Heart left ventricle (tissue), 16 donors: ENCODE measurements around the gene MAPKAPK5. TPM values are rescaled to one million over a fixed set of nuclear protein-coding genes. Genes with fewer than 3 reads are reported as not detected.

Experiments
- ATAC-seq, 4 donors: fragments of 200-7000 bp; cut with Tn5 transposase; one replicate each; pipeline ENCODE4 v1.9.1; 2020 to 2022; ENCODE audit warnings: moderate library complexity in 4 of 4, mild to moderate bottlenecking in 3 of 4, moderate number of reproducible peaks in 1 of 4
- DNase-seq, 5 donors: peaks; one replicate each; pipeline ENCODE4 v3.0.0-alpha.2; 2020
- H3K27ac ChIP-seq, 12 donors: fragments of 200-600 bp; sonication (generic) in 4 of 12; one replicate each; pipeline versions ENCODE4 v1.5.0 to v1.8.0; 2016 to 2022; ENCODE audit warnings: mild to moderate bottlenecking in 2 of 12
- H3K27me3 ChIP-seq, 9 donors: fragments of 200-600 bp; sonication (generic) in 2 of 9; one replicate each; pipeline versions ENCODE4 v1.5.1 to v1.8.0; 2016 to 2022; ENCODE audit warnings: mild to moderate bottlenecking in 3 of 9
- H3K36me3 ChIP-seq, 9 donors: fragments of 200-600 bp; sonication (generic) in 2 of 9; one replicate each; pipeline versions ENCODE4 v1.5.0 to v1.8.0; 2018 to 2022; ENCODE audit warnings: mild to moderate bottlenecking in 2 of 9
- H3K4me1 ChIP-seq, 12 donors: fragments of 200-600 bp; sonication (generic) in 4 of 12; one replicate each; pipeline versions ENCODE4 v1.5.0 to v1.8.0; 2016 to 2022; ENCODE audit warnings: mild to moderate bottlenecking in 3 of 12
- H3K4me3 ChIP-seq, 12 donors: fragments of 200-600 bp; sonication (generic) in 4 of 12; one replicate each; pipeline versions ENCODE4 v1.5.0 to v1.8.0; 2017 to 2022; ENCODE audit warnings: mild to moderate bottlenecking in 9 of 12, moderate library complexity in 4 of 12
- H3K9me3 ChIP-seq, 12 donors: fragments of 200-600 bp; sonication (generic) in 4 of 12; one replicate each; pipeline versions ENCODE4 v1.5.0 to v1.8.0; 2016 to 2022; ENCODE audit warnings: mild to moderate bottlenecking in 1 of 12
- CTCF ChIP-seq, 12 donors: fragments of 200-600 bp; sonication (generic) in 4 of 12; IDR thresholded peaks; one replicate each; pipeline versions ENCODE4 v1.5.0 to v1.8.0; 2018 to 2022; ENCODE audit warnings: antibody characterized with exemption in 12 of 12, mild to moderate bottlenecking in 5 of 12
- POLR2A ChIP-seq, 2 donors: fragments of 450-650 bp; IDR thresholded peaks; one replicate each; pipeline ENCODE4 v1.6.1; 2017; ENCODE audit warnings: antibody characterized with exemption in 2 of 2, mild to moderate bottlenecking in 2 of 2, moderate library complexity in 2 of 2
- WGBS, 4 donors: extraction: QIAGEN DNeasy Blood & Tissue Kit in 2 of 4; methylation state at CpG; one replicate each; pipeline versions ENCODE4 v1.1.5 to v1.1.7; 2013 to 2018; 5-methylcytosine and 5-hydroxymethylcytosine counted together
- intact Hi-C, 10 donors: fragments of 100-400 bp; cut with DNase I; formaldehyde crosslinking; loops; one replicate each; pipeline versions ENCODE4 v1.11.1 to v1.14.2; 2022
- polyA plus RNA-seq, 2 donors: library from polyadenylated mRNA; stranded (reverse); fragments of 200-250 nt; gene quantifications; one replicate each; pipeline ENCODE4 v1.2.3, GENCODE V29; 2013
- total RNA-seq, 9 donors: library from RNA; depleted of rRNA in 2 of 9; stranded (reverse); fragments of >200 nt in 2 of 9; fragmentation: NEBNext Ultra II Directional in 3 of 9; extraction: Animal tissue kit (Norgen Biotek cat#: 25700) in 3 of 9; gene quantifications; one replicate each; pipeline versions ENCODE4 v1.1.0 to v1.2.4, GENCODE V29; 2016 to 2023
- donor health status: ischemic (EF 13 %, LVEDD 7.1; RV severe dilation, severe dysfunction).
- donor health status: healthy with polysubstance abuse.
- donor health status: DM: no; HTN: yes; CAD: no.
- donor health status: DM: no; HTN: no; CAD: no.
- donor health status: ischemic (EF 25% LVEDD 6.9; RV normal size, moderate dysfunction).
- donor health status: ischemic (EF 25% LVEDD 5.7; RV mildly dilated, moderate dysfunction).
- donor health status: healthy.
- donor health status: DM: yes; HTN: yes; CAD: no.
- donor health status: ischemic (EF 35%, LVEDD 5.7; RV mildly dilated, moderate dysfunction).
- donor health status: nonischemic (EF 11% LVEDD 7.7; RV severe dilation, severe dysfunction).
- donor health status: DM: yes; HTN: yes; CAD: no.
- donor health status: PGD.
- donor health status: ischemic (EF 29% LVEDD 5.4; RV normal size, mild dysfunction).
- donor health status: nonischemic (EF 23%, LVEDD 6.1; RV moderate dilation, normal function).

MAPKAPK5 gene
- total and polyA plus RNA-seq, 11 donors, result 8.0 to 28.7 (median 25.2) TPM

- Histone ChIP-seq H3K27me3 (no peaks in the 10 kb centered on the region), H3K36me3 (peaks cover 0 to 100% (median 92%) of the 10 kb centered on the region in 9 donors), H3K27ac (no peak overlapping the region), H3K4me3 (no peak overlapping the region), H3K9me3 (no peaks in the 10 kb centered on the region), H3K4me1 (peaks cover 0 to 2% (median 0%) of the 10 kb centered on the region in 12 donors)
- ATAC-seq (no peak), DNase-seq (no peak)
- no peak for TF ChIP-seq CTCF (IDR thresholded peaks at IDR 0.05)
- TF ChIP-seq POLR2A (IDR thresholded peaks at IDR 0.05), result no peak
- intact Hi-C loops, result no loop called here
- 94 to 98% (median 97%) methylated on average over 6 to 9 of the region's 9 CpGs for WGBS, 4 donors
These were observed 42.3 kb upstream of the MAPKAPK5 start for GRCh38 chr12:111799758-111800157.

GRCh38 chr12:111803038-111803626 lies 38.9 kb upstream of the MAPKAPK5 start:
- peaks cover 0 to 100% (median 92%) of the 10 kb centered on the region in 9 donors for H3K36me3 ChIP-seq
- 92 to 96% (median 93%) methylated on average over 6 of the region's 6 CpGs for WGBS, 4 donors
- no peak for ATAC-seq

GRCh38 chr12:111803851-111804250 lies 38.2 kb upstream of the MAPKAPK5 start:
- peaks cover 0 to 100% (median 90%) of the 10 kb centered on the region in 9 donors for H3K36me3 ChIP-seq
- no peak for ATAC-seq

More at GRCh38 chr12:111803038-111803626, 38.9 kb upstream of the MAPKAPK5 start:
- H3K9me3 ChIP-seq, result no peaks in the 10 kb centered on the region
- no peak for DNase-seq
- H3K27me3 ChIP-seq, result no peaks in the 10 kb centered on the region
- intact Hi-C loops, result no loop called here
- TF ChIP-seq CTCF (IDR thresholded peaks at IDR 0.05) (no peak), POLR2A (IDR thresholded peaks at IDR 0.05) (no peak)
- H3K27ac ChIP-seq, result no peak overlapping the region
- H3K4me1 ChIP-seq, result peaks cover 0 to under 1% (median 0%) of the 10 kb centered on the region in 12 donors
- no peak overlapping the region for H3K4me3 ChIP-seq

GRCh38 chr12:111806304-111806703 lies 35.7 kb upstream of the MAPKAPK5 start:
- intact Hi-C loops, result no loop called here
- Histone ChIP-seq H3K36me3 (peaks cover 0 to 100% (median 89%) of the 10 kb centered on the region in 9 donors), H3K4me1 (no peaks in the 10 kb centered on the region), H3K4me3 (no peak overlapping the region), H3K27me3 (no peaks in the 10 kb centered on the region), H3K9me3 (no peaks in the 10 kb centered on the region), H3K27ac (no peak overlapping the region)
- no peak for ATAC-seq
- WGBS, 4 donors, result 88 to 92% (median 91%) methylated on average over 4 of the region's 4 CpGs
- TF ChIP-seq POLR2A (IDR thresholded peaks at IDR 0.05), result no peak
- no peak for DNase-seq

More at GRCh38 chr12:111803851-111804250, 38.2 kb upstream of the MAPKAPK5 start:
- Histone ChIP-seq H3K9me3 (no peaks in the 10 kb centered on the region), H3K27ac (no peak overlapping the region), H3K27me3 (no peaks in the 10 kb centered on the region), H3K4me1 (no peaks in the 10 kb centered on the region), H3K4me3 (no peak overlapping the region)
- 93 to 97% (median 95%) methylated on average over 7 to 8 of the region's 8 CpGs for WGBS, 4 donors
- no peak for DNase-seq
- intact Hi-C loops, result no loop called here
- TF ChIP-seq CTCF (IDR thresholded peaks at IDR 0.05) (no peak), POLR2A (IDR thresholded peaks at IDR 0.05) (no peak)

GRCh38 chr12:111807232-111807631 lies 34.8 kb upstream of the MAPKAPK5 start:
- WGBS, 4 donors, result 80 to 89% (median 85%) methylated on average over 7 of the region's 7 CpGs
- no peak overlapping the region for H3K27ac ChIP-seq
- H3K27me3 ChIP-seq, result no peaks in the 10 kb centered on the region
- no peaks in the 10 kb centered on the region for H3K9me3 ChIP-seq
- TF ChIP-seq CTCF (IDR thresholded peaks at IDR 0.05) (no peak), POLR2A (IDR thresholded peaks at IDR 0.05) (no peak)
- peaks cover 0 to 100% (median 83%) of the 10 kb centered on the region in 9 donors for H3K36me3 ChIP-seq
- no peaks in the 10 kb centered on the region for H3K4me1 ChIP-seq
- no peak overlapping the region for H3K4me3 ChIP-seq
- intact Hi-C loops, result no loop called here
- DNase-seq (no peak), ATAC-seq (no peak)
